Measurements from ENCODE around the gene ZNF652.

The ZNF652 gene

GRCh38 chr17:49327835-49328784 lies 33.9 kb downstream of the ZNF652 start:
- ChIA-PET CTCF (no interaction called here), POLR2A (ENCODE audit: low non-redundant PET) (no interaction called here)
- TF ChIP-seq, protein P1, sequence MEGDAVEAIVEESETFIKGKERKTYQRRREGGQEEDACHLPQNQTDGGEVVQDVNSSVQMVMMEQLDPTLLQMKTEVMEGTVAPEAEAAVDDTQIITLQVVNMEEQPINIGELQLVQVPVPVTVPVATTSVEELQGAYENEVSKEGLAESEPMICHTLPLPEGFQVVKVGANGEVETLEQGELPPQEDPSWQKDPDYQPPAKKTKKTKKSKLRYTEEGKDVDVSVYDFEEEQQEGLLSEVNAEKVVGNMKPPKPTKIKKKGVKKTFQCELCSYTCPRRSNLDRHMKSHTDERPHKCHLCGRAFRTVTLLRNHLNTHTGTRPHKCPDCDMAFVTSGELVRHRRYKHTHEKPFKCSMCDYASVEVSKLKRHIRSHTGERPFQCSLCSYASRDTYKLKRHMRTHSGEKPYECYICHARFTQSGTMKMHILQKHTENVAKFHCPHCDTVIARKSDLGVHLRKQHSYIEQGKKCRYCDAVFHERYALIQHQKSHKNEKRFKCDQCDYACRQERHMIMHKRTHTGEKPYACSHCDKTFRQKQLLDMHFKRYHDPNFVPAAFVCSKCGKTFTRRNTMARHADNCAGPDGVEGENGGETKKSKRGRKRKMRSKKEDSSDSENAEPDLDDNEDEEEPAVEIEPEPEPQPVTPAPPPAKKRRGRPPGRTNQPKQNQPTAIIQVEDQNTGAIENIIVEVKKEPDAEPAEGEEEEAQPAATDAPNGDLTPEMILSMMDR (conservative IDR thresholded peaks at IDR 0.05; ENCODE audit: low read depth): no peak
- no peak overlapping the region for H3K27ac ChIP-seq
- DNase-seq (ENCODE audit: low spot score): no peak

- TF ChIP-seq, protein P1 (conservative IDR thresholded peaks at IDR 0.05; ENCODE audit: low read depth): no peak
- no peak overlapping the region for H3K27ac ChIP-seq
- POLR2A ChIA-PET (ENCODE audit: low non-redundant PET): no interaction called here
- CTCF ChIA-PET: interaction anchor here (0.6 to 0.7 kb wide), 2 partner anchors 18 to 35 kb away, joined by 3 to 4 read pairs; no protein-coding TSS in a partner anchor
- DNase-seq (ENCODE audit: low spot score): no peak
These were observed 36.1 kb downstream of the ZNF652 start for GRCh38 chr17:49325980-49326379.

DNA sequence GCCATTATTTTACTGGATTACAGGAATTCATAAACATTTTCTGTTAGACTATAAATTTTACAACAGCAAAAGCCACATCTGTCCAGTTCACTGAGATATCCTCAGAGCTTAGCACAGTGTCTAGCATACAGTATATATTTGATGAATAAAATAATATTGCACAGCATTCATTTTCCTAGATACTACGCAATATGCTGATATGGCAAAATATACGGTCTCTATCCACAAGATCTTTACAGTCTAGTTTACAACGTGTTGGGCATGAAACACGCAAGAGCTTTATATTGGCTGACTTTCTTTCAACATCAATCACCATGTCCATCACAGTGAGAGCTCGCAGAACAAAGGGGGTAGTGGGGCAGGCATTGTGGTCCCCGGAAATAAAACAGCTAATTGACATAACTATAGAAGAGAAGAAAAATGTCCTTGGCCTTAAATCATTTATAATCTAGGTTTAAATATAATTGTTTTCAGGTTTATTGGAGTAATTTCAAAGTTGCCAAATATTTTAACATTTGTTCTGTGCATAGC lies 43.5 kb downstream of the ZNF652 start:
- TF ChIP-seq, protein P1 (conservative IDR thresholded peaks at IDR 0.05; ENCODE audit: low read depth): no peak
- POLR2A ChIA-PET (ENCODE audit: low non-redundant PET): no interaction called here
- no peak for DNase-seq (ENCODE audit: low spot score)
- CTCF ChIA-PET: interaction anchor here (0.6 to 0.7 kb wide), 2 partner anchors 27 to 47 kb away, joined by 3 read pairs; no protein-coding TSS in a partner anchor
- H3K27ac ChIP-seq: no peak overlapping the region

- ChIA-PET POLR2A (ENCODE audit: low non-redundant PET) (no interaction called here), CTCF (interaction anchor here (0.6 to 1.1 kb wide), 4 partner anchors 59 to 501 kb away, joined by 3 to 5 read pairs (median 4); partner anchors contain the start of gene TTLL6)
- TF ChIP-seq, protein P1 (conservative IDR thresholded peaks at IDR 0.05; ENCODE audit: low read depth): no peak
- DNase-seq (ENCODE audit: low spot score): no peak
- H3K27ac ChIP-seq: no peak overlapping the region
These were observed 45.0 kb downstream of the ZNF652 start for GRCh38 chr17:49316889-49317675.

GRCh38 chr17:49316258-49316570 lies 45.8 kb downstream of the ZNF652 start:
- DNase-seq (ENCODE audit: low spot score): no peak
- CTCF ChIA-PET: interaction anchor here (0.7 to 1.1 kb wide), 3 partner anchors 54 to 500 kb away, joined by 3 read pairs; partner anchors contain the start of gene TTLL6
- TF ChIP-seq, protein P1 (conservative IDR thresholded peaks at IDR 0.05; ENCODE audit: low read depth): no peak
- H3K27ac ChIP-seq: no peak overlapping the region
- POLR2A ChIA-PET (ENCODE audit: low non-redundant PET): no interaction called here

Data from RWPE1 (cell line).